HG03558 (cell line): ENCODE measurements around the gene MLH1.

Experiments used
- ATAC-seq: cut with Tn5 transposase; IDR thresholded peaks from one replicate; pipeline ENCODE4 v1.9.1; 2021; ENCODE audit warnings: moderate number of reproducible peaks; ENCODE audit not compliant: unreplicated experiment; ENCODE audit errors: extremely low read depth

MLH1 gene

GRCh38 chr3:36972163-36972562 lies 21.2 kb upstream of the MLH1 start:
- no peak for ATAC-seq

GRCh38 chr3:36973139-36973538 lies 20.2 kb upstream of the MLH1 start:
- no peak for ATAC-seq

- no peak for ATAC-seq
Observed at GRCh38 chr3:36981006-36981405, 12.3 kb upstream of the MLH1 start.

GRCh38 chr3:36988356-36988755 lies 5.0 kb upstream of the MLH1 start:
- ATAC-seq = no peak

- no peak for ATAC-seq
Observed at GRCh38 chr3:36989005-36989404, 4.3 kb upstream of the MLH1 start.

- no peak for ATAC-seq
Observed at GRCh38 chr3:36989568-36989967, 3.8 kb upstream of the MLH1 start.

- ATAC-seq = no peak
Observed at GRCh38 chr3:36991147-36991546, 2.2 kb upstream of the MLH1 start.

- no peak for ATAC-seq
Observed at GRCh38 chr3:36991923-36992805, 1.2 kb upstream of the MLH1 start.

GRCh38 chr3:36992806-36993325 lies 452 bp upstream of the MLH1 start, which contains the start of gene EPM2AIP1:
Gene EPM2AIP1 (minus strand): TSS chr3:36993131. CDS start chr3:36993077, 54 bp downstream.
- ATAC-seq = peak; percentile 10

- ATAC-seq = no peak
Observed at GRCh38 chr3:37014620-37015019, 21.3 kb downstream of the MLH1 start.

GRCh38 chr3:37015642-37016041 lies 22.3 kb downstream of the MLH1 start:
- no peak for ATAC-seq

GRCh38 chr3:37016903-37017302 lies 23.6 kb downstream of the MLH1 start:
- ATAC-seq = no peak

- no peak for ATAC-seq
Observed at GRCh38 chr3:37017683-37018082, 24.4 kb downstream of the MLH1 start.

GRCh38 chr3:37024092-37024491 lies 30.8 kb downstream of the MLH1 start:
- no peak for ATAC-seq

GRCh38 chr3:37024820-37025405 lies 31.6 kb downstream of the MLH1 start:
- no peak for ATAC-seq

- no peak for ATAC-seq
Observed at GRCh38 chr3:37025561-37026335, 32.4 kb downstream of the MLH1 start.

- ATAC-seq = no peak
Observed at GRCh38 chr3:37026851-37027250, 33.5 kb downstream of the MLH1 start.

- ATAC-seq = no peak
Observed at GRCh38 chr3:37028329-37028728, 35.0 kb downstream of the MLH1 start.

GRCh38 chr3:37029111-37029510 lies 35.8 kb downstream of the MLH1 start:
- ATAC-seq = no peak

- no peak for ATAC-seq
Observed at GRCh38 chr3:37029516-37030163, 36.3 kb downstream of the MLH1 start.
